PFSK-1 (cell line): ENCODE results near the gene UGGT1.

Source experiments
- FOXP2 ChIP-seq: optimal IDR thresholded peaks from 2 replicates; pipeline ENCODE3; 2011; ENCODE audit warnings: borderline replicate concordance, control low read depth, inconsistent platforms; ENCODE audit not compliant: insufficient read depth; ENCODE audit errors: extremely low read length, extremely low read depth
- POLR2AphosphoS5 ChIP-seq: IDR thresholded peaks from 2 replicates; pipeline ENCODE4 v1.6.1; 2012; ENCODE audit warnings: low read depth, mild to moderate bottlenecking, control low read depth, low read length, moderate library complexity
- SIN3A ChIP-seq: IDR thresholded peaks from 2 replicates; pipeline ENCODE4 v1.6.1; 2012; ENCODE audit warnings: mild to moderate bottlenecking, low read length, moderate library complexity, borderline replicate concordance; ENCODE audit not compliant: insufficient read depth
- TAF1 ChIP-seq: IDR thresholded peaks from 2 replicates; pipeline ENCODE4 v1.6.1; 2012; ENCODE audit warnings: low read length, control low read depth, borderline replicate concordance; ENCODE audit not compliant: insufficient read depth
- TF ChIP-seq, protein P1 (sequence below), 2 experiments: IDR thresholded peaks; 2 replicates each; pipeline versions ENCODE4 v1.6.1 to v1.8.0; 2011 to 2012; ENCODE audit warnings: low read depth in 2 of 2, low read length in 2 of 2, control low read depth in 1 of 2, inconsistent platforms in 1 of 2, mild to moderate bottlenecking in 1 of 2, moderate library complexity in 1 of 2; ENCODE audit not compliant: insufficient read depth in 1 of 2

Gene UGGT1

DNA sequence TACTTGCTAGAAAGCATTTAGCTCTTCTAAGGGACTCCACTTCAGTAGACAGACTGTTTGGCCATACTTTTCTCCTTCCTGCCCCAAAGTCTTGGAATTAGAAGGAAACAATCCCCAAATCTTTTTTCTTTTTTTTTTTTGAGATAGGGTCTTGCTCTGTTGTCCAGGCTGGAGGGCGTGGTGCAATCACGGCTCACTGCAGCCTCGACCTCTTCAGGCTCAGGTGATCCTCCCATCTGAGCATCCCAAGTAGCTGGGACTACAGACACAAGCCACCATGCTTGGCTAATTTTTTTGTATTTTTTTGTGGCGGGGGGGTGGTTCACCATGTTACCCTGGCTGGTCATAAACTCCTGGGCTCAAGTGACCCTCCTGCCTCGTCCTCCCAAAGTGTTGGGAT is 6.2 kb upstream of the UGGT1 start:
- TF ChIP-seq POLR2AphosphoS5 (no peak), FOXP2 (no peak), SIN3A (no peak), TAF1 (no peak)
- TF ChIP-seq, protein P1, sequence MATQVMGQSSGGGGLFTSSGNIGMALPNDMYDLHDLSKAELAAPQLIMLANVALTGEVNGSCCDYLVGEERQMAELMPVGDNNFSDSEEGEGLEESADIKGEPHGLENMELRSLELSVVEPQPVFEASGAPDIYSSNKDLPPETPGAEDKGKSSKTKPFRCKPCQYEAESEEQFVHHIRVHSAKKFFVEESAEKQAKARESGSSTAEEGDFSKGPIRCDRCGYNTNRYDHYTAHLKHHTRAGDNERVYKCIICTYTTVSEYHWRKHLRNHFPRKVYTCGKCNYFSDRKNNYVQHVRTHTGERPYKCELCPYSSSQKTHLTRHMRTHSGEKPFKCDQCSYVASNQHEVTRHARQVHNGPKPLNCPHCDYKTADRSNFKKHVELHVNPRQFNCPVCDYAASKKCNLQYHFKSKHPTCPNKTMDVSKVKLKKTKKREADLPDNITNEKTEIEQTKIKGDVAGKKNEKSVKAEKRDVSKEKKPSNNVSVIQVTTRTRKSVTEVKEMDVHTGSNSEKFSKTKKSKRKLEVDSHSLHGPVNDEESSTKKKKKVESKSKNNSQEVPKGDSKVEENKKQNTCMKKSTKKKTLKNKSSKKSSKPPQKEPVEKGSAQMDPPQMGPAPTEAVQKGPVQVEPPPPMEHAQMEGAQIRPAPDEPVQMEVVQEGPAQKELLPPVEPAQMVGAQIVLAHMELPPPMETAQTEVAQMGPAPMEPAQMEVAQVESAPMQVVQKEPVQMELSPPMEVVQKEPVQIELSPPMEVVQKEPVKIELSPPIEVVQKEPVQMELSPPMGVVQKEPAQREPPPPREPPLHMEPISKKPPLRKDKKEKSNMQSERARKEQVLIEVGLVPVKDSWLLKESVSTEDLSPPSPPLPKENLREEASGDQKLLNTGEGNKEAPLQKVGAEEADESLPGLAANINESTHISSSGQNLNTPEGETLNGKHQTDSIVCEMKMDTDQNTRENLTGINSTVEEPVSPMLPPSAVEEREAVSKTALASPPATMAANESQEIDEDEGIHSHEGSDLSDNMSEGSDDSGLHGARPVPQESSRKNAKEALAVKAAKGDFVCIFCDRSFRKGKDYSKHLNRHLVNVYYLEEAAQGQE (IDR thresholded peaks at IDR 0.05; ENCODE audit: insufficient read depth in 1 of 2, low read depth in 2 of 2, low read length in 2 of 2), result no peak

DNA sequence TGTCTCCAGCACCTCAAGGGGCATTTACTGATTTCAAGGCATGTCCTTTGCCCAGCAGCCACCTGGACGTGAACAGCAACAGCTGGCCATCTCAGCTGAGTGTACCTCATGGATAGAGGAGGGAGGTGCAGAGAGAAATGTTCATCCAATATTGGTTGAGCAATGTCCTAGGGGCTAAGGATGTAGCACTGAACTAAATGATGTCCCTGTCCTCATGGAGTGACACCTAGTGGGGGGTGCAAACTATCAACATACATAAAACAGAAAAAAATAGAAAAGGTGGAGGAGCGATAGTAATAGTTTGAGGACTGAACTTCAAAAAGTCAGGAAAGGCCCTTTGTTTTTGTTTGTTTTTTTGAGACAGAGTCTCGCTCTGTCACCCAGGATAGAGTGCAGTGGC is 4.8 kb upstream of the UGGT1 start:
- TF ChIP-seq FOXP2 (no peak), TAF1 (no peak), POLR2AphosphoS5 (no peak), SIN3A (no peak)
- TF ChIP-seq, protein P1 (IDR thresholded peaks at IDR 0.05; ENCODE audit: insufficient read depth in 1 of 2, low read depth in 2 of 2, low read length in 2 of 2), result no peak

DNA sequence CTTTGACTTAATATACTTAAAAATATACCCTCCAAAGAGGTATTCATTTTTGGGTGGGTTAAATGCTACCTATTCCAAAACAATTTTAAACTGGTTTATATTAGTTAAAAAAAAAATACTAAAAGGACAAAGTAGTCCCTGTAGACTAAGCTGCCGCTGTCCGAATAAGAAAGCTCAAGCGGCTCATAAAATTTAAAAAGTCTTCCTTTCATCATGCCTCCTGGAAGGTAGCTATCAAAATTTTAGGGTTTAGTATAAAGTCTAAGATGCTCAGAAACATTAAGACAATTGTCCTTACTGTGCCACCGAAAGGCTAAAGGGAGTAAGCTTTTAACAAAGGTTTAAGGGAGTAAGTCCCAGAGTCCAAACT is 440 bp upstream of the UGGT1 start:
- TF ChIP-seq SIN3A (no peak), FOXP2 (no peak), POLR2AphosphoS5 (no peak), TAF1 (no peak)
- TF ChIP-seq, protein P1 (IDR thresholded peaks at IDR 0.05; ENCODE audit: insufficient read depth in 1 of 2, low read depth in 2 of 2, low read length in 2 of 2), result no peak

DNA sequence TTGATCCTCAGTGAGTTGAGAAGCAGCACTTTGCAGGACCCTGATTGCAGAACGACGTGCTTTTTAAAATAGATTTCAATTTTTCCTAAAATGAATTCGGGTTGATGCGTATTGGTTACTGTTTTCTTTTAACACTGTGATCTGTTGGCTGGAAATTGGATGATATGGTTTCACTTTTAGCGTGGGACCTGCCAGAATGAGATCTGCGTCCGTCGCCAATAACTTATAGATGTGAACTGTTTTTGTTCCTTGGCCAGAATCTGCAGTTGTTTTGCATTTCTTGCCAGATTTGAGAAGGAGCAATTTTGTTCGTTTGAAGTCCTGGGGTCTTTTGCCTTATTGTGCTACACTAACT is 703 bp downstream of the UGGT1 start:
- no peak for TF ChIP-seq POLR2AphosphoS5
- TF ChIP-seq FOXP2, result no peak
- TF ChIP-seq TAF1, result no peak
- no peak for TF ChIP-seq SIN3A
- TF ChIP-seq, protein P1 (IDR thresholded peaks at IDR 0.05; ENCODE audit: insufficient read depth in 1 of 2, low read depth in 2 of 2, low read length in 2 of 2), result no peak

DNA sequence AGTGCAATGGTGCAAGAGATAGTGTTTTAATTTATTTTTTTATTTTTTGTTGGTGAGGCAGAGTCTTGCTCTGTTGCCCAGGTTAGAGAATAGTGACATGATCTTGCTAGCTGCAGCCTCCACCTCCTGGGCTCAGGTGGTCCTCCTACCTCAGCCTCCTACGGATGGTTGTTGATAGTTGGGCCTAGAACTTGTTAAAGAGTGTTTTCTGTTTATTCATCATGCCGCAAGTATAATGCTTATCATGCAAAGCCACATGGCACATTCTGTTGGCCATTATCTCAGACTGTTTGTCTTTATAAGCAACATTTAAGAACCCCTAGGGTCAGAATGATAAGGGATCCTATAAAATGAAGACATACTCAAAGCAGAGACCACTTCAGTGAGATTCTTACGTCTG is 1.7 kb downstream of the UGGT1 start:
- TF ChIP-seq POLR2AphosphoS5 (no peak), FOXP2 (no peak), TAF1 (no peak), SIN3A (no peak)
- TF ChIP-seq, protein P1 (IDR thresholded peaks at IDR 0.05; ENCODE audit: insufficient read depth in 1 of 2, low read depth in 2 of 2, low read length in 2 of 2), result no peak
